Renal cortex interstitium (tissue), 11 donors: ENCODE measurements around the gene ZBTB7C. TPM values are rescaled to one million over a fixed set of nuclear protein-coding genes. Genes with fewer than 3 reads are reported as not detected.

ENCODE experiments used
- DNase-seq, 11 donors: peaks; one replicate each; pipeline ENCODE4 v3.0.0-alpha.2; 2013; ENCODE audit warnings: low read depth in 9 of 11, low spot score in 4 of 11; ENCODE audit errors: extremely low read depth in 1 of 11
- polyA plus RNA-seq, 3 donors: library from polyadenylated mRNA; unstranded; fragments of 120-200 nt; gene quantifications; one replicate each; pipeline ENCODE4 v1.2.1, GENCODE V29; 2013; ENCODE audit not compliant: insufficient read length in 3 of 3

ZBTB7C gene
- polyA plus RNA-seq, 3 donors: 12.3 to 17.0 (median 16.6) TPM

GRCh38 chr18:48397021-48397420 lies 12.2 kb downstream of the ZBTB7C start:
- DNase-seq: no peak

GRCh38 chr18:48396561-48396960 lies 12.6 kb downstream of the ZBTB7C start:
- DNase-seq: no peak

DNA sequence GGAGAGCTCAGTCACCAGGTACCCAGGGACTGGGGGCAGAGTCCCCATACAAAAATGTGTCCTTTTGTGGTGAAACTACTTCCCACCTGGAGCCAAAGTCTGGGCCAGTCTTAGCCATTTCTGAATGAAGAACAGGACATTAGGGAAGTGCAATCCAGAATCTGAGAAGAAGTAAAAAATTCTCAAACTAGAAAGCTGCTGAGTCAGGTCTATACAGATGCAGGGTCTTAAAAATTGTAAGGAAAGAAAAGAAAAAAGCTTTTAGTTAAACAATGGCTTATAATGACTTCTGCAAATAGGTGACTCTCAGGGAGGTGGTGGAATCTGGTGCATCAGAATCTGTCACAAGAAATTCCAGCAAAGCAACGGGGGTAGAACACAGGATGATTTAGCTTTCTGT lies 13.5 kb downstream of the ZBTB7C start:
- no peak for DNase-seq

DNA sequence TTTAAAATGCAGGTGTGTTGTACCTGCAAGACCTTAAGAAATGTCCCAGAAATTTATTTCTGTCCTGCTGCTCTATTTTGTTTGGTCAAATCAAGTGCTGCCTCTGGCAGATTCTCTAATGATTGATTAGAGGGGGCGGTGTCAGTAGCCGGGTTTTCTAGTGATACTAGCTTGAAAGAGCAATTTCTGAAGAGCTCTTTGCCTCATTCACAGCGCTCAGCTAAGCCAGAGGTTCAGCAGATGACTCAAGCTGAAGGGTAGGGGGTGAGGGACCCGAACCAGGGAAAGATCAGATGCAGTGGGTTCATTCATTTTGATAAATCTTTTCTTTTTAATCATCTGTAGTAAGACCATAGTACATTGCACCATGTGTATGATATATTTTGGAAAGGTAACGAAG lies 15.0 kb downstream of the ZBTB7C start:
- DNase-seq: no peak

- no peak for DNase-seq
These were observed 15.4 kb downstream of the ZBTB7C start for GRCh38 chr18:48393776-48394175.

GRCh38 chr18:48393170-48393569 lies 16.0 kb downstream of the ZBTB7C start:
- DNase-seq: no peak

- DNase-seq: no peak
These were observed 16.9 kb downstream of the ZBTB7C start for GRCh38 chr18:48392268-48392667.

- no peak for DNase-seq
These were observed 17.3 kb downstream of the ZBTB7C start for GRCh38 chr18:48391868-48392267.

- DNase-seq: no peak
These were observed 18.5 kb downstream of the ZBTB7C start for GRCh38 chr18:48390641-48391040.

GRCh38 chr18:48388478-48388877 lies 20.7 kb downstream of the ZBTB7C start:
- DNase-seq: no peak

- DNase-seq: no peak
These were observed 21.9 kb downstream of the ZBTB7C start for GRCh38 chr18:48387300-48387699.

DNA sequence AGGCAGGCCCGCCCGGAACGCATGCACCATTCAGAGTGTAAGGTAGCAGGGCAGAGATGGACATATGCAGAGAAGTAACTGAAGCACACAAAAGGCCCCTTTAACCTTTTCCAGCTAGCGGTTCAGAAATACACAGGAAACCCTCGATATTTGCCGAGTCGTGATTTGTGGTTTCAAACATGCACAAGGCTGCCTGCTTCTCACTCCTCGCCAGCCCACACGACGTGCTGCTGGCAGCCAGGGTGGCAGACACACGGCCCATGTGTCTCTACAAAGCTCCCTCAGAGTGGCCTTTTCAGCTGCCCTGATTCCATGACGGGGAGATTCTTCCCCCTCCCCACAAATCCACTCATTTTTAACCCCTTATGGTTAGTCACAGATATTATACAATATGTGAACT lies 23.6 kb downstream of the ZBTB7C start:
- no peak for DNase-seq

GRCh38 chr18:48376934-48377333 lies 32.2 kb downstream of the ZBTB7C start:
- DNase-seq: no peak

DNA sequence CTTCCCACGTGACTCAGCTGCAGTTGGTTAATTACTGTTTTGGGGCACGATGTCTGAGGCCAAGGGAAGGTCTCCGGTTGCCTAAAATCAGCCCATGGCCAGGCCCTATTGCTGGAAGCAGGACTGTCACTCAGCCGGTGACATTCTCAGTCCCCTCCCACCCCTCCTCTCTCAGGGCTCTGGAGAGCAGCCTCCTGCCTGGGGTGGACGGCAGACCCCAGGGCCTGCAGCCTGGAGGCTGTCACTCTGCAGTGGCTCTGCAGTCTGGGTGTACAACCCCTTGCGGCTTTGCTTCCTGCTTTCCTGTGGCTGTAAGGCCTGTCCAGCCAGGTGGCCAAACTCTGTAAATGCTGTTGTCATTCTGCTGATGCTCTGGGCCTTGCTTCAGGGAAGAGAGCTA lies 32.8 kb downstream of the ZBTB7C start:
- DNase-seq: peak in 1 of 11 donors; percentile 15

- DNase-seq: no peak
These were observed 33.9 kb downstream of the ZBTB7C start for GRCh38 chr18:48375150-48375800.

- no peak for DNase-seq
These were observed 34.6 kb downstream of the ZBTB7C start for GRCh38 chr18:48374423-48375149.

DNA sequence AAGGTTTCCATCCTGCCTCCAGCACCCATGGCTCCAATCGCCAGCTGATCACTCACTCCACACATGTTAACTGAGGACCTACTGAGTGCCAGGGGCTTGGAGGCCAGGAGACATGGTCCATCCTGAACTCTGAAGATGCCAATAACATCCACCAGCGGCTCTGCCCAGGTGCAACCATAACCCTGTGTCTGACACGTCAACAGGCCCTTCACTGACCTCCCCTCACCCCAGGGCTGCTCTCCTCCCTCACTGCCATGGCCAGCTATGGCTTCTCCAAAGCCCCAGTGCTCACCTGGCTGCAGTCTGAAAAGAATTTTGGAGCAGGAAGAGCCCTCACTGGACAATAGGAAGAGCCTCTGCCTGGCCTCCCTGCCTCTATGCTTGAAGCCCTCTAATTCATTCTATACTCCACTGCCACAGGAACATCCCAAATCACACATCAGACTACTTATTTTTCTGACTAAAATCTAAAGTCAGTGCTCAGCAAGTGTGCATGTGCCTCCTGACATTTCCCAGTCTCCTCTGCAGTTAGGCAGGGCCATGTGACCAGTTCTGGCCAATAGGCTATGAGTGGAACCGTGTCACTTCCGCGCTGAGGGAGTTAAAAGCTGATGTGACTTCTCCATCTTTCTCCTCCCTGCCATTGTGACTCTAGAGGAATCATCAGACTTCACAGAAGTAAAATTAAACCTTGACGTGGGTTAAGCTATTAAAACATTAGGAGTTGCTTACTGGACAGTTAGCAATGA lies 37.2 kb downstream of the ZBTB7C start:
- no peak for DNase-seq

- no peak for DNase-seq
These were observed 41.6 kb downstream of the ZBTB7C start for GRCh38 chr18:48367557-48367956.

DNA sequence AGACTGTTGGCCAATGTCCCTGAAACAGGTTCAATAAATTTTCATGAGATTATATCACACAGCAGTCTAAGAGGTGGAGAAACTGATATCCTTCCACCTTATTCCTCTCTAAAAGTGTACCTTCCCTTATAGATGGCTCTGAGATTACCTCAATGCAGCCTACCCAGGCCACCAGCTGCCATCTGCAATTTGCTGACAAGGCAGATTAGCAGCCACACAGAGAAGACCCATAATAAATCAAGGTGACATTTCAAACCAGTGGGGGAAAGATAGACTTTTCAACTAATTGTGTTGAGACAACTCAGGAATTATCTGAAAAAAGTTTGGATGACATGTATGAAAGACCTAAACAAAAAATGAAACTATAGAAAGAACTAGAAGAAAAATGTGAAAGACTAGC lies 43.2 kb downstream of the ZBTB7C start:
- DNase-seq: no peak

DNA sequence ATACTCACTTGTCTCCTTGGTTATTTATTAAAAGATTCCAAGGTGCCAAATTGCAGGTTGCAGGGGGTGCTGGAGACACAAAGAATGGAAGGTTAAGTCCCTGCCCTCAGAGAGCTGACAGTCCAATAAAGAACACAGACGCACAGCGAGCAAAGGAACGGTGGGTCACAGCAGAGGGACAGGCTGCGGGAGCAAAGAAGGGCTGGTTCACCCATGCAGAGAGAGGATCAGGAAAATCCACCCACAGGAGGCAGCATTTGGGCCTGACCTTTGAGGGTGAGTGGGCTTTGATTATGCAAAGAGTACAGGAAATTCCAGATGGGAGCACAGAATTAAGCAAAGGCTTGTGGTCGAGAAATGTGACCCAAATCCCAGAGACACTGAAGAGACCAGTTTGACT lies 45.0 kb downstream of the ZBTB7C start:
- DNase-seq: no peak
